HAP-1 (cell line): ENCODE data around the gene ADAMTS17.

Experiments
- DNase-seq, 2 experiments: peaks; one replicate each; pipeline ENCODE4 v3.0.0-alpha.2; 2016 to 2020; ENCODE audit warnings: low spot score in 2 of 2
- H3K27me3 ChIP-seq: fragments of 250-450 bp; sonication (Bioruptor Pico); 2 replicates; pipeline ENCODE4 v1.5.1; 2020; ENCODE audit warnings: low read depth, mild to moderate bottlenecking, moderate library complexity
- H3K36me3 ChIP-seq: fragments of 250-450 bp; sonication (Bioruptor Pico); replicated peaks from 2 replicates; pipeline ENCODE4 v1.5.1; 2020; ENCODE audit warnings: mild to moderate bottlenecking
- H3K4me1 ChIP-seq: fragments of 250-450 bp; sonication (Bioruptor Pico); 2 replicates; pipeline ENCODE4 v1.5.1; 2020; ENCODE audit warnings: mild to moderate bottlenecking
- H3K4me3 ChIP-seq: fragments of 250-450 bp; sonication (Bioruptor Pico); 2 replicates; pipeline ENCODE4 v1.5.1; 2020; ENCODE audit warnings: mild to moderate bottlenecking, moderate library complexity
- H3K9me3 ChIP-seq: fragments of 250-450 bp; sonication (Bioruptor Pico); 2 replicates; pipeline ENCODE4 v1.5.1; 2020; ENCODE audit warnings: mild to moderate bottlenecking, moderate library complexity
- in situ Hi-C: fragments of 300-500 bp; cut with MboI; formaldehyde crosslinking; loops from 3 replicates; pipeline ENCODE4 v1.14.3; 2020; ENCODE audit warnings: low sequenced_read_pairs, inconsistent platforms, mixed read lengths

Gene ADAMTS17

DNA sequence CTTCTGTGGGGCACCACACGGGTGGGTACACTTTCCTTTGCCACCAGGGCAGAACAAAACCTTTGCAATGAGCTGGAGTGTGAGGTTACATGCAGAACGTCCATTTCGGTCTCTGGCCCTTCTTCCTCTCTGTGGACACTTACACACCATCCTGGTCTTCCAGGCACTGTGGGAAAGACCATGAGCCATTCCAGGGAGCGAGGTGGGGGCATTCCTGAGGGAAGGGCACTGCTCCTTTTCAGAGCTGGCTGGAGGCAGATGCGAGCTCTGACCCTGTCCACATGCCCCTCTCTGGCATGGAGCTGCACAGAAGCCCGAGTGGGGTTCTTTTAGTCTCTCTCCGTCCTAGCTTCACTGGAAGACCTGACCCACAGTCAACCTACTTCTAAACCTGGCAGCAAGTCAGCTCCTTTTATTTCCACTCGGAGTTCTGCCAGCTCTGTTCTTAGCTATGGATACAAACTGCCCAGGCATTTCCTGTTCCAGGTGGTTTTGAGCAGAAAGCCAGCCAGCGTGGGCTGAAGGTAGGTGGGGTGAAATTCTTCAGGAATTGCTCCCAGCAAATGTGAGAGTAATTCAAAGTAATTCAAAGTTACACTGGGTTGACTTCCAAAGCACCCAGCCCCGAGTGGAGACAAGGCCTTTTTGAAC, 281.4 kb downstream of the ADAMTS17 start:
- H3K4me3 ChIP-seq = no peak overlapping the region
- in situ Hi-C loops = no loop called here
- H3K27me3 ChIP-seq = no peaks in the 10 kb centered on the region
- H3K4me1 ChIP-seq = no peaks in the 10 kb centered on the region
- no peak for DNase-seq
- H3K36me3 ChIP-seq = no peaks in the 10 kb centered on the region
- no peaks in the 10 kb centered on the region for H3K9me3 ChIP-seq

DNA sequence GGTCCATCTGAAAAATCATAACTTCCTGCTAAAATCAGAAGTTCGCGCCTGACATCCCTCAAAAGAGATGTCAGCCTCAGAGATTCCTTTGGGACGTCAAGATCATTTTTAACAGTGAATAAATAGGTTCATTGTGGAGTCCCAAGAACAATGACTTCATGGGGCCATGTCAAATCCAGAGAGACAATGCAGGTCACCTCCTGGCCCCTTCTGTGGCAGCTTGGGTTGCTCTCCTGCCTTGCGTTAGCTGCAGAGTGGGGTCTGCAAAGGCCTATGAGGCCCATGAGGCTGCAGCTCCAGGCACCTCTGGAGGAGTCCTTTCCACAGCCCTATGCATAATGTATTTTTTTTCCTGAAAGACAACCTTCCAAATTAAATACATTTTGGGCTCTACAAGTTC, 282.3 kb downstream of the ADAMTS17 start:
- no peaks in the 10 kb centered on the region for H3K36me3 ChIP-seq
- no peaks in the 10 kb centered on the region for H3K9me3 ChIP-seq
- H3K4me1 ChIP-seq = no peaks in the 10 kb centered on the region
- no peak overlapping the region for H3K4me3 ChIP-seq
- DNase-seq = no peak
- no peaks in the 10 kb centered on the region for H3K27me3 ChIP-seq
- in situ Hi-C loops = no loop called here

DNA sequence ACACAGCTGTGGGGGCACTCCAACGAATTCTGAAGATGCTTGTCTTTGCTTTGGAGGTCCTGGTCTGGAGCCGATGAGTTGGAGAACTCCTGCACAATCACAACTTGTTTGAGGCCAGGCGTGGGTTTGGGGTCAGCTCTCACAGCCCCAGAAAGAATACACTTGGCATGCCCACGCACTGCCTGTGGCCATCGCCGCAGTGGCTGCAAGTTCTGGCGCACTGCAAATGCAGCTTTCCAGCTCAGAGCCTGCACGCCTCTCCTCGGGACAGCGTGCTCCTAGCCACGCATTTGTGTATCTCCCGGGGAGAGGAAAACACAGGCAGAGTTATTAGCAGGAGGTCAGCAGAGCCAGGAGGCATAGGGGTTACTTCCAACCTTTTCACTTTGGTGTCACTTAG, 282.7 kb downstream of the ADAMTS17 start:
- no peak for DNase-seq
- Histone ChIP-seq H3K4me3 (no peak overlapping the region), H3K9me3 (no peaks in the 10 kb centered on the region), H3K4me1 (no peaks in the 10 kb centered on the region), H3K36me3 (no peaks in the 10 kb centered on the region), H3K27me3 (no peaks in the 10 kb centered on the region)
- in situ Hi-C loops = no loop called here

DNA sequence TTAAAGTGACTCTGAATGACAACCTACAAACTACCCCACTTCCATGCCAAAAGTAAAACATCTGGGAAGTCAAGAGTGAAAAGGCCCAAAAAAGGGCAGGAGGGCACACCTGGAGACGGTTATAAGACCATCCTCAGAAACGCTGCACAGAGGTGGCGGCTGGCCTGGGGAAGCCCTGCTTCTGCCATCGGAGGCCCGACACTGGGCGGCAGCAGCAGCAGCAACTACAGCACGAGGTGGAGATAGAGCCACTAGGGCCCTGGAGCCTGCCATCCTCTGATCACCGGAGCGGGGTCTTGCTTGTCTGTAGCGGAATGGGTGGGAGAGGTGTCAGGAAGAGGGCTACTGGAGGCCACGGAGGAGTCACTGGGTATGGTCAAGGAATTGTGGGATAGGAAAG, 283.3 kb downstream of the ADAMTS17 start:
- Histone ChIP-seq H3K9me3 (no peaks in the 10 kb centered on the region), H3K27me3 (no peaks in the 10 kb centered on the region), H3K4me1 (no peaks in the 10 kb centered on the region), H3K4me3 (no peak overlapping the region), H3K36me3 (no peaks in the 10 kb centered on the region)
- in situ Hi-C loops = no loop called here
- DNase-seq = no peak

DNA sequence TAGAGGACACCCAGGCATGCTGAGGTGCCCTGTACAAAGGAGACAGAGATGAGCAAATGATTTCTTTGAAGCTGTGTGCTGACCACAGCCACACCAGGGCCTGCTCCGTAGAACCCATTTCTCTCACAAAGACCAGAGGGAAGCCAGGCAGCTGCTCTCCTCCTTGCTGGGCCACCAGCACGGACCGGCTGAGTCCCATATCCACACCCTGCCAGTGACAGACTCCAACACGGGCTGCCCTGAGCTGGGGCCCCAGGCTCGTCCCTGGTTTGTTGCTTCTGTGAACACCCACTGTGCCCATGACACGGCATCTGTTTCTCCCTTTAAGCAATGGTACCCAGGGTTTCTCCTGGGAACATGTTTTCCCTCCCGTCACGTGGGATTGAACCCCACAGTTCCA, 284.5 kb downstream of the ADAMTS17 start:
- no peaks in the 10 kb centered on the region for H3K4me1 ChIP-seq
- in situ Hi-C loops = no loop called here
- no peaks in the 10 kb centered on the region for H3K36me3 ChIP-seq
- no peaks in the 10 kb centered on the region for H3K27me3 ChIP-seq
- H3K9me3 ChIP-seq = no peaks in the 10 kb centered on the region
- DNase-seq = no peak
- no peak overlapping the region for H3K4me3 ChIP-seq

DNA sequence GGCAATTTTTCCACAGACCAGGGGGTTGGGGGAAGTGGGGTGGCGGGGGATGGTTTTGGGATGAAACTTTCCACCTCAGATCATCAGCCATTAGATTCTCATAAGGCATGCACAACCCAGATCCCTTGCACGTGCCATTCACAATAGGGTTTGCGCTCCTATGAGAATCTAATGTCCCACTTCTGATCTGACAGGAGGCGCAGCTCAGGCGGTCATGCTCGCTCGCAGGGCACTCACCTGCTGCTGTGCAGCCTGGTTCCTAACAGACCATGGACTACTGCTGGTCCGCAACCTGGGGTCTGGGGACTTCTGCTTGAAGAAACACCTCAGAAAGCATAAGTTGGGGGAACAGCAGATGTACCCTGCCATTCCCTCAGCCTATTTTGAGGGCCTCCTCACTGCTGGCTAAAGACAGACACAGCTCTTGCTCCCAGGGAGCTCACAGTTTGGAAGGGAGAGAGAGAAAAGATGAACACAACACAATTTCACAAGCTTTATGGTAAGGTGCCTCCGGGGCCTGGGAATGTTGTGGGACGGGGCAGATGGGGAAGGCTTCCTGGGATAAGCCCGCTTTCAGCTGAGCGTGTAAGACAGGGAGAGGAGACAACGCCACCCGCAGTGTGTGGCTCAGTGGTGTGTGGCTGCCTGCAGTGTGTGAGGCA, 285.2 kb downstream of the ADAMTS17 start:
- Histone ChIP-seq H3K4me1 (no peaks in the 10 kb centered on the region), H3K4me3 (no peak overlapping the region), H3K27me3 (no peaks in the 10 kb centered on the region), H3K36me3 (no peaks in the 10 kb centered on the region), H3K9me3 (no peaks in the 10 kb centered on the region)
- in situ Hi-C loops = no loop called here
- DNase-seq = no peak

DNA sequence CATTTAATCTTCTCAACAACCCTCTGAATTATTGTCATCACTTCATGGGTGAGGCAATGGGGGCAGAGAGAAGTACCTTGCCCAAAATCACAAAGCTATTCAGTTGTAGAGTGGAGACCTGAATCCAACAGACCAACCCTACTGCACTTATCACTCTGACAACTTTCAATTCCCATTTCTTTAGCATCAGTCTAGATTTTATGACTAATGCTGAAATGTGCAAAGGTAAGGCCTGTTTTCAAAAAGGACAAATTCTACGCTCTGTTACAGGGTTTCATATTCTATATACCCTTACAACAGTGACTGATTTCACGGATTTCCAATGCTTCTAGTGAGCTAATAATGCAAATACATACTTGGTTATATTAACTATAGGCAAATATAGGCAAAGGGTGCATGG, 286.0 kb downstream of the ADAMTS17 start:
- in situ Hi-C loops = no loop called here
- Histone ChIP-seq H3K4me3 (no peak overlapping the region), H3K9me3 (no peaks in the 10 kb centered on the region), H3K27me3 (no peaks in the 10 kb centered on the region), H3K4me1 (no peaks in the 10 kb centered on the region), H3K36me3 (no peaks in the 10 kb centered on the region)
- DNase-seq = no peak

DNA sequence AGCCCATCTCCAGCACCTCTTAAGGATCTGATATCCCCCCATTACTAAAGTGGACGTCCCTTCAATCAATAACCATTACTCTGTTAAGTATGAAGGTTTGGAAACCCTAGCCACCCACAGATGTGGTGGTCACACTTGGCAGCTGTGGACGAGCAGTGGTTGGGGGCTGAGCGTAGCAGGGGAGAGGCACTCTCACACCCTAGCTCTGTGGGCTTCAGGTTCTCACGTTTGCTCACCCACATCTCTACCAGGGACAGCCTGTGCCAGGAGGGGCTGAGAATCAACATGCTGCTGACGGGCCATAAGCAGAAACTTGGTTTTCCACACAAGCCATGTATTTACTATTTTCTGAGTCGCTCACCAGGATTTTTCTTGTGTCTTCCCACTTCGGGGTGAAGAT, 287.2 kb downstream of the ADAMTS17 start:
- in situ Hi-C loops = no loop called here

DNA sequence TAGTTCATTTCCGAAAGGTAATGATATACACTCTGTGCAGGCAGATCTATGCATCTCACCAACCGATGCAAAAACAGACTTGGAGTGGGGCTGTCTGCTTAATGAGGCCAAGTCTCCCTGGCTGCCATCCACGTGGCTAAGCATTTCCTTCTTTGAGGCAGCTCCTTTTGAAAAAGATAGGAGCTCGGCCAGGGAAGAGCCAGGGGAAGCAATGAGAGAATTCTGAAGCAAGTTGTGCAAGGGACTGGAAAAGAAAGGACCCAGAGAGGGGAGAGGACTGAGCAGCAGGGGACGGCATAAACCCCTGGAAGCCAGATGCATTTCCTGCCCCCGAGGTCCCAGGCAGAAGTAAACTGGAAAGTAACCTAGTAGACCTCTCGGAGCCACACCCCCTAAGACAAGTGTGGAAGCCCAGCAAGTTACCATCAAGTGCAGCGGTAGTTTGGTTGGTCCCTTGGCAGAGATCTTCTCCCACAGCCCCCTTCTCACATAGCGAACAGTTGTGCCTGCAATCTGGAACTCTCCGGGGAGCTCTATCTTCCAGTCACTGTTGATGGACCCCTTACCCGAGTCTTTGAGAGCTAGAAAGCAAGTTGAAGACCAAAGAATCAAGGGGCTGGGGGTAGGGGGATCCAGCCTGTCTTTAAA, 288.2 kb downstream of the ADAMTS17 start:
- DNase-seq = no peak
- Histone ChIP-seq H3K4me3 (no peak overlapping the region), H3K9me3 (no peaks in the 10 kb centered on the region), H3K27me3 (no peaks in the 10 kb centered on the region), H3K4me1 (no peaks in the 10 kb centered on the region), H3K36me3 (no peaks in the 10 kb centered on the region)
- in situ Hi-C loops = no loop called here

More for the DNA sequence above, 287.2 kb downstream of the ADAMTS17 start:
- H3K9me3 ChIP-seq = no peaks in the 10 kb centered on the region
- no peaks in the 10 kb centered on the region for H3K27me3 ChIP-seq
- no peak for DNase-seq
- no peak overlapping the region for H3K4me3 ChIP-seq
- H3K4me1 ChIP-seq = no peaks in the 10 kb centered on the region
- no peaks in the 10 kb centered on the region for H3K36me3 ChIP-seq

DNA sequence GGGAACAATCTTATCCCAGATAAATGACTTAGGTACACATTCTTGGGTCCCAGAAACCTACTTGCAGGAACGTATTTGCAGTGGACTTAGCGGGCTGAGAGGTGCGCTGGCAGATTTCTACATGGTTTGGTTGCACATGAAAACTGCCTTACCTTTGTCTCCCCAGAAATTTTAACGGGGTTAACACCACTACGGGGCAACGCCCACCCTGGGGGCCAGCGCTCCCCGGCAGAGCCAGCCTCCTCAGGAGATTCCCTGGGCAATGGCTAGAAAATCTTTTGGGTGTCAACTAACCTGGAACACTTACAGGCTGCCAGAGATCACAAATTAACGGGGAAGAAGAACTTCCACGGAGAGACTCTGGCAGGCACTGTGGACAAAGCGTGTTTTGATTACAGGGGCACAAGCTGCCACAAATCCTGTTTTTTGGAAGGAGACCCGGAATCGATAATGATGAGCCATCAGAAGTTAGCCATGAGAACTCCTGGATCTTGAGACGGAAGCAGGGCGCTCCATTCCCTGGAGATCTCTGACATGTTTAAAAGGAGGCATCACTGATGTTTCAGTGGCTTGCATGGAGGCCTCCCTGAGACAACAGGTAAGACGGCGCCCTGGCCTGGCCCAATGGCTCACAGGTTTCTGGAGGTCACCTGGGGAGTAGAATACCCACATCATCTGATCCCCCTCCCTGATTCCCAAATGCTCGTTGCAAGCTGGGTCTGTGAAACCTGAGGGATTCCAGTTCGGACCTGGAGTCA, 288.9 kb downstream of the ADAMTS17 start:
- no peaks in the 10 kb centered on the region for H3K27me3 ChIP-seq
- in situ Hi-C loops = no loop called here

DNA sequence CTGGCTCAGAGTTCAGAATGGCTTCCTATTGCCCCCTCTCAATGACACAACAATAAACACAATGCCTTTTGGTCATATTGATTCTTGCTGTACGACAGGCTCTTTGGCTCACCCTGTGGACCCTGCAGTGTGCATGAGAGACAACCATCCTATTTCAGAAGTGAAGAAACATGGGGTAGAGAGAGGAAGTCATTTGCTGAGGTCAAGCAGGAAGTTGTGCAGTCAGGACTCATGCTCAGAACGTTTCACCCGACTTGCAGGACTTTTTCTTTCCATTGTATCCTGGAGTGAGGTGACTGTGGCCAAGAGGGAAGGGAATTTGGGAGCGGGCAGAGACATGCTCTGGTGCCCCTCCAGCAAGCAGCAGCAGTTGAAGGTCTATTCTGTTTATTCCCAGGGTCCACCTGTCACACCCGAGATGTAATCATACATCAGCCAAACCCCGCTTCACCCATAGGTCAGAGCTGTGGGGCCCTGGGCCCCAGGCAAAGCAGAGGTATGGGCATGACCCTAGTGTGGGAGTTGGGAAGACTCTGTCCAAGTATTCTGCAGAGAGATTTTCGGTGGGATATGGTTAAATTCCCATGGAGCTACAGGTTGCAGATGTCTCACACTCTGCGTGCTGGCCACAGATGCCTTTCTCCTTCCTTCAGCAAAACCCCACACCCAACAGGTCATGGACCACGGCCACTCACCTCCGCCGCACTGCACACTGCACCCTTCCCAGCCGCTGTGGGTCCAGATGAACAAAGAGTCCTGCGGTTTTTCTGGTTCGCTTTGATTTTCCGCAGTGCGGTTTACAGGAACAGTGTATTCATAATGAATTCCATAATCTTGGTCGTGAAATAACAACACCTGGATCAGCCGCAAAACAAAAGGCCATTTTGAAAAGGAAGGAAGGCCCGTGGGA, 290.6 kb downstream of the ADAMTS17 start:
- no peaks in the 10 kb centered on the region for H3K4me1 ChIP-seq
- in situ Hi-C loops = no loop called here
- no peak for DNase-seq
- no peaks in the 10 kb centered on the region for H3K27me3 ChIP-seq
- no peak overlapping the region for H3K4me3 ChIP-seq
- no peaks in the 10 kb centered on the region for H3K9me3 ChIP-seq
- H3K36me3 ChIP-seq = no peaks in the 10 kb centered on the region

More for the DNA sequence above, 288.9 kb downstream of the ADAMTS17 start:
- Histone ChIP-seq H3K9me3 (no peaks in the 10 kb centered on the region), H3K4me3 (no peak overlapping the region), H3K36me3 (no peaks in the 10 kb centered on the region), H3K4me1 (no peaks in the 10 kb centered on the region)
- DNase-seq = no peak

DNA sequence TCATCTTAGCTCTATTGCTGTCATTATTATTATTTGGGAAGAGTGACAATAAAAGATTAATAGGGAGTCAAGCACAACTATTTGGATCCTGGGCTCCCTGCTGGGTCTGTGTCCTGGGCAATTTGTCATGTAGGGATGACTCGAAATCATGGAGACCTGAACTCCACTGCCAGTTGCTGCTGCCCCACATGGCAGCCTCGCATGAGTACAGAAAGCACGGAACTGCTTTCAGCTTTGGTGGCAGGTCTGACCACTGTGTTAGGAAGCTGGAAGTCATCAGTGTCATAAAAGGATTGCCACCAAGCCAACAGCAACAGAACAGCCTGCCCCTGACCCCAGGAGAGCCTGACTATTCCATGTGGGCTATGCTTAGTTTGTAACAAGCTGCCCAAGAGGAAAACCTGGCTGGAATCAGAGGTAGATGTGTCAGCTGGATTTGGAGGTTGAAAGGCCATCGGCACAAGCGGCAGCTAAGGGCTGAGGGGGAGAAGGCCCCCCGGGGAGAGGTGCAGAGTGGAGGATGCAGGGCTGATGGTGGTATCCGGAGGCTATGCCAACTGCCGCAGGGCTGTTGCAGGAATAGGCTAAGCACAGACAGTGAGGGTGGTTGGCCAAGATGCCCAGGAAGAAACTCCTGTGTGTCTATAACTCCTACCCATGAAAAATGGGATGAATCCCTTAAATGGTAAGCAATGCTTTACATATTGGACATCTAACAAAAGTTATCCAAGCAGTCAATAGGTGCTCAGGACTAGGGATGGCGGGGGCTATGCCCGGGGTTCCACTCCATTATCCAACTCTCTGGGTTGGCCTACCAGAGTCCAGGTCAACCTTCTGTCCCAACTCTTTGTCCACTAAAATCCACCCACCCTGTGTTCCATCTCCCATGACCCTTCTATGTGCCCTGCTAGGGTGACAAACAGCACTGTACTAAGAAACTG, 291.6 kb downstream of the ADAMTS17 start:
- no peaks in the 10 kb centered on the region for H3K36me3 ChIP-seq
- no peaks in the 10 kb centered on the region for H3K9me3 ChIP-seq
- in situ Hi-C loops = no loop called here

More for the DNA sequence above, 291.6 kb downstream of the ADAMTS17 start:
- Histone ChIP-seq H3K27me3 (no peaks in the 10 kb centered on the region), H3K4me3 (no peak overlapping the region), H3K4me1 (no peaks in the 10 kb centered on the region)
- no peak for DNase-seq
